Gastroesophageal sphincter (tissue), 3 donors: ENCODE results near the gene DNAJC5.

Experiments used
- CTCF ChIP-seq, 4 experiments: fragments of 200-600 bp in 2 of 4; fragments of 450-650 bp in 2 of 4; sonication (generic) in 1 of 4; IDR thresholded peaks; one replicate each; pipeline ENCODE4 v1.5.1; 2017 to 2019; ENCODE audit warnings: antibody characterized with exemption in 4 of 4, mild to moderate bottlenecking in 2 of 4, moderate library complexity in 2 of 4
- EP300 ChIP-seq: sonication (generic); formaldehyde crosslinking; IDR thresholded peaks from one replicate; pipeline ENCODE4 v1.6.1; 2017; ENCODE audit warnings: antibody characterized with exemption, mild to moderate bottlenecking
- POLR2A ChIP-seq, 2 donors: fragments of 450-650 bp; IDR thresholded peaks; one replicate each; pipeline ENCODE4 v1.6.1; 2017; ENCODE audit warnings: antibody characterized with exemption in 2 of 2, mild to moderate bottlenecking in 2 of 2, moderate library complexity in 1 of 2
- POLR2AphosphoS5 ChIP-seq: sonication (generic); formaldehyde crosslinking; IDR thresholded peaks from one replicate; pipeline ENCODE4 v1.6.1; 2017; ENCODE audit warnings: antibody characterized with exemption

GRCh38 chr20:63951398-63952209 is 56.7 kb downstream of the DNAJC5 start:
- no peak for TF ChIP-seq CTCF (IDR thresholded peaks at IDR 0.05)
- no peak for TF ChIP-seq POLR2A (IDR thresholded peaks at IDR 0.05)
- no peak for TF ChIP-seq EP300
- TF ChIP-seq POLR2AphosphoS5 = no peak
